HG02642 (cell line): Measurements from ENCODE around the gene ATP2C2.
"Not testable (repeated sequence)": the region's sequence is repeated elsewhere in the genome, so short reads cannot be mapped to it uniquely, and the experiment has no call there.

Experiments used
- ATAC-seq: cut with Tn5 transposase; IDR thresholded peaks from one replicate; pipeline ENCODE4 v1.9.1; 2021; ENCODE audit warnings: mild to moderate bottlenecking; ENCODE audit not compliant: unreplicated experiment, poor library complexity

Gene ATP2C2

DNA sequence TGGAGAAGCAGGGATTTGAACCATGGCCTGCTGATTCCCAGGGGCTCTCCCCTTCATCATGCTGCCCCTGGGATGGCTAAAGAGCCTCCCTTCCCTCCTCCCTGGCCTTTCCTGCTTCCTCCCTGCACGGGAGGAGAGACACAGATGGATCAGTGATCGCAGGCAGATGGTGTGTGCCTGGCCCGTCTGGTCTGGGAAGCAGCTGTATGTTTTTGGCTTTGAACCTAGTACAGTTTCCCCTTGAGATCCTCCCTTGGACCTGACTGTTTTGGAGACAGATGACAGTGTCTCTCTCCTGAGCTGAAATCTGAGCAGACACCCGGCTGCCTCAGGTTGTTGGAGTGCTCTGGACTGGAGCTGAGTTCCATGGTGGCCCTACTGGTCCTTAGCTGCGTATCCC lies 29.0 kb upstream of the ATP2C2 start:
- ATAC-seq = no peak

DNA sequence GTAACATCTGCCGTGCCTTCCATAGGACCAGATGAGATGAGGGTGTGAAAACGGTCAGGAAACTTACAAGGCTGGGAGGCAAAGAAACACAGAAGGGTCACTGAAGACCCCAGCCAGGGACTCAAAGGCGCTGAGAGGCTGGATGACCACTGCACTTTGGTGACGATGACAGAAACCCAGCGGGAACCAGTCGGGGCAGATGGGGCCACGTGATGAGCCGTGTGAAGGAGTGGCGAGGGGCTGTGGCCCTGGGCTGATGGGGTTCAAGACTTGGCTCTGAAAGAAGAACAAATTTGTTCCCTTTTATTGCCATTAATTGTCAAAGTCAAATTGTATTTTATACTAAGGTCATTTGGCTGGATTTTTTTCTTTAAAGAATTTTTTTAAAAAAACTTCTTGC lies 28.6 kb upstream of the ATP2C2 start:
- ATAC-seq = no peak

GRCh38 chr16:84340325-84341040 lies 27.9 kb upstream of the ATP2C2 start:
- ATAC-seq = no peak

DNA sequence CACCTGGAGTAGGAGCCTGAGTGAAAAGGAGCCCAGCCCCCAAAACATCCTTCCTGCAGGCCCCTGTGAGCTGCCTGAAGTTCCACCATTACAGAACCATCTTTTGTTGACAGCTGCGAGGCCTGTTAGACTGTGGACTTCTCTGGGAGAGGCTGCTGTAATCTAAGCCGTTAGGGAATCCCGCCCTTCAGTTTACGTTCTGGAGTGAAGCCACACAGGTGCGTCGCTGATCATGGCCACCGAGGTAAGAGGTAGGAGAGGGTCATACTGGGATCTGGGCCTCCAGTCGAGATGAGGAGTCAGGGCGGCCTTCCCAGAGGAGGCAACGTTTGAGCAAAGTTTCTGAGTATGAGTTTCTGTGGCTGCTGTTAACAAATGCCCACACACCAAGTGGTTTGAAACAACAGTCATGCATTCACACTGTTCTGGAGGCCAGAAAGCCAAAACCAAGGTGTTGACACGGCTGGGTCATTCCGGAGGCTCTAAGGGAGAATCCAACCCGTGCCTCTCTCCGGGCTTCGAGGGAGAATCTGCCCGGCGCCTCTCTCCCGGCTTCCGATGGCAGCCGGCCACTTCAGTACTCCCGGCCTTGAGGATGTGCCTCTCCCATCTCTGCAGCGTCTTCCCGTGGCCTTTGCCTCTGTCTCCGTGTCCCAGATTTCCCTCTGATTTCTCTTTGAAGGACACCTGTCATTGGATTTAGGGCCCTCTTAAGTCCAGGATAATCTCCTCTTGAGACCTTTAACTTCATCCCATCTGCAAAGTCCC lies 26.6 kb upstream of the ATP2C2 start:
- no peak for ATAC-seq

DNA sequence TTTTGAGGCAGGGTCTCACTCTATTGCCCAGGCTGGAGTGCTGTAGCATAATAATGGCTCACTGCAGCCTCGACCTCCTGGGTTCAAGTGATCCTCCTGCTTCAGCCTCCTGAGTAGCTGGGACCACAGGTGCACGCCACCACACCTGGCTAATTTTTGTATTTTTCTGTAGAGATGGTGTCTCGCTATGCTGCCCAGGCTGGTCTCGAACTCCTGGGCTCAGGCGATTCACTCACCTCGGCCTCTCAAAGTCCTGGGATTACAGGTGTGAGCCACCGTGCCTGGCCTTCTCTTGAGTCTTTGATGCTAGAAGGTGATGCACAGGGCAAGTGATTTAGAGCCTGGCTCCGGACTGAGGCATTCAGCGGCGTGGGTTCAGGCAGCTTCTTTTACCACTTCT lies 24.5 kb upstream of the ATP2C2 start:
- not testable (repeated sequence) for ATAC-seq

DNA sequence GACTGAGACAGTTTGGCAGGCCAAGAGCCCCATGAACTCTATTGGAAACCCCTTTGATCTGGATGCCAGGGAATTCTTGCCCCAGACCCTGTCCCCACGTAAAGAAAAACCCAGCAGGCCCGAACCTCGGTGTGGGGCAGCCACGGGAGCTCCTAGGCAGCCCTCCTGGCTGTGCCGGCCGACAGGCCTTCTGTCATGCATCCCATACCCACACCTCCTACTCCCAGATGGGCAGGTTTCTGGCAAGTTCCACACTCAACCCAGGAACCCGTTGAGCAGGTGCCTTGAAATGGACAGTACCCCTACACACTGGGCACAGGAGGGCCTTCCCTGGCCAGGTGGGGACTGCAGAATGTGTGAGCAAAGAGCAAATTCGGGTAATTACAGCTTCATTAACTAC lies 23.6 kb upstream of the ATP2C2 start:
- ATAC-seq = no peak

GRCh38 chr16:84347161-84347560 lies 21.2 kb upstream of the ATP2C2 start:
- no peak for ATAC-seq

DNA sequence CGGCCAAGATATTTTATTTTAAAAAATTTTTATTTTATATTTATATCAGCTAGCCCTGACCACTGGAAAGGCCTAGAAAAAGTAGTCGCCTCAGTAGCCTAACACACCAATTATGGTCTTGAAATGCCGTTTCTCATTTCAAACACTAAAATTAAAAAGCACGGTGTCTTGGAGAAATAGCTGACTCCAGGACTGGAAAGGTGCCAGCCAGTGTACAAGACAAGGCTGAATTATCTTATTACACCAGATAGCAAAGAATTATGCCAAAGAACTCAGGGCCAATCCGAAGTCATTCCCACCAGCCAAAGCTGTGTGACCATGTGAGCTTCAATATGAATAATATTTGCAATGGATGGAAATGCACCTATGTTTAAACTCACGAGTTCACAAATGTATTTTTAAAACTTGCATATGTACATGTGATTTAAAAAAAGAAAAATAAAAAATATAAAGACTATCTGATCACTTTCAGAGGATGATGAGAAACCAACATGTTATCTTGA lies 19.9 kb upstream of the ATP2C2 start:
- no peak for ATAC-seq

GRCh38 chr16:84349862-84350684 lies 18.3 kb upstream of the ATP2C2 start:
- ATAC-seq = no peak

GRCh38 chr16:84350685-84351400 lies 17.5 kb upstream of the ATP2C2 start:
- no peak for ATAC-seq

GRCh38 chr16:84351630-84352029 lies 16.7 kb upstream of the ATP2C2 start:
- no peak for ATAC-seq

DNA sequence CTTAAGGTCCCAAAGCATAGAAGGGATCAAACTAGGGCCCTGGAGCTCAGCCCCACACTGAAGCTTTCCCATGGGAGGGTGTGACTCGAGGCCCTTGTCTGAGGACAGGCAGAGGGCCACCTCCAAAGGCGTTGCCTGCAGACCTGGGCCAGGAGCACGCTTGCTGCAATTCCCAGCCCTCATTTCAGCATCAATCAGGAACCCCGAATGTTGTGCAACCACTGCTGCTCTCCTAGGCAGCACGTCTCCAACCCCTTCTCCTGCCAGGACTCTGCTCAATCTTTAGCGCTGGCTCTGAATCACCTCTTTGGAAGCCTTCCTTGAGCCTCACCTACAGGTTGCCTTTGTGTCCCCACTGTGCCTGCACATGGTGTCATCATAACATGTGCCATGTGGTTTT lies 14.0 kb upstream of the ATP2C2 start:
- no peak for ATAC-seq

GRCh38 chr16:84355149-84355548 lies 13.2 kb upstream of the ATP2C2 start:
- ATAC-seq = no peak

DNA sequence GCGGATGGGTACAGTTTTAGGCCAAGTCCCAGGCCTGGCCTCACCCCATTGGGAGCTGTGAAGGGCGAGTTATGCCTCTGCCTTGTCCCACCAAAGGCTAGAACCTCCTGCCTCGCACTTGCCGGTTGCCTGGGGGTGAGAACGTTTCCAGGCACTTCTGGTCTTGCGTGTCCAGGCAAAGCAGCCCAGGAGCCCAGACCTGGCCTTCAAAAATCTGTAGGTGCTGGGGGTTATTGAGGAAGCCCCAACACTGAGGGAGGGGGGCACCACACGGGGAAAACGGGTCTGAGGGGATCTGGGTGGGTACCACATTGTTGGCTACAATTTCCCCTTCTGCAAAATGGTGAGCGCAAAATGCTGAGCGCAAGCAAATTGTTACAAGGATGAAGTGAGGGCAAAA lies 12.2 kb upstream of the ATP2C2 start:
- ATAC-seq = no peak

GRCh38 chr16:84356591-84357116 lies 11.7 kb upstream of the ATP2C2 start:
- ATAC-seq = no peak

GRCh38 chr16:84357191-84357651 lies 11.1 kb upstream of the ATP2C2 start:
- ATAC-seq = no peak

DNA sequence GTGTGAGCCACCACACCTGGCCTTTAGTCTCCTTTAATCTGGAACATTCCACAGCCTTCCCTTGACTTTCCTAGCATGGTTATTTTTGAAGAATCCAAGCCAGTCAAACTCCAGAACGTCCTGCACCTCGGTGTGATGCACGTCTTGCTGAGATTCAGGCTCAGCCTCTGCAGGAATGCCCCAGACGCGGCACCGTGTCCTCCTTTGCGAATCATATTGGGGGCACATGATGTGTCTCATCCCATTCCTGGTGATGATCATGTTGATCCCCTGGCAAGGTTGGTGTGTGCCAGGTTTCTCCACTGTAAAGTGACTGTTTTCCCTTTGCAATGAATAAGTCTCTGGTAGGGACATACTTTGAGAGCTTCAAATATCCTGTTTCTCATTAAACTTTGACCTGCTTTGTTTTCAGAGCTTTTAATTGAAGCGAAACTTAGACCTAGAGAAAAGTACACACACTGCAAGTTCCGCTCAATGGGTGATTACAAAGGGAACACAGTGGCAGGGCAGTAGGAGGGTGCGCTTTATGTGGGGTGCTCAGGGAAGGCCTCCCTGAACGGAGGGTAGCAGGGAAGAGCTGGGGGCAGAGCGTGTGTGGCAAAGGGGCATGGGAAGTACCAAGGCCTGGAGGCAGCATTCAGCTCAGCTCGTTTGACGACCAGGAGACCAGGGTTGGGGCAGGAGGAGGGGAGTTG lies 9.6 kb upstream of the ATP2C2 start:
- ATAC-seq = no peak

- no peak for ATAC-seq
Measured at GRCh38 chr16:84359326-84359725, 9.0 kb upstream of the ATP2C2 start.

DNA sequence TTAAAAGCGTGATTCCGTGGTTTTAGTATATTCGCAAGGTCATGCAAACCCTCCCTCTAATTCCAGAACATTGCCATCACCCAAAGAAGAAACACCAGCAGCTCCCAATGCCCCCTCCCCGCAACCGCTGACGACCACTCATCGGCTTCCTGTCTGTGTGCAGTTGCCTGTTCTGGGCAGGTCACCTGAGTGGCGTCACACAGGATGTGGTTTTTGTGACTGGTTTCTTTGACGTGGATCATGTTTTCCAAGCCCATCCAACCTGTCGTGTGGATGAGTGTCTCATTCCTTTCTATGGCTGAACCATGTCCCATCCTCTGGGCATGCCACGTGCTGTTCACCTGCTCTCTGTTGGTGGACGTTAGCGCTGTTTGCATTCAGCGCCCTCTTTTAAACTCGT lies 8.2 kb upstream of the ATP2C2 start:
- ATAC-seq = no peak
